OCI-LY7 (cell line): ENCODE data around the gene ST14. TPM values are rescaled to one million over a fixed set of nuclear protein-coding genes. Genes with fewer than 3 reads are reported as not detected.

ENCODE experiments used
- Bru-seq: library from RNA; stranded (reverse); fragments of 400-500 nt; gene quantifications from one replicate; lab custom pipeline; 2021; lab: Mats Ljungman, UMichigan
- BruChase-seq, 2 experiments: library from RNA; stranded (reverse); fragments of 400-500 nt; gene quantifications; one replicate each; lab custom pipeline; 2021; lab: Mats Ljungman, UMichigan
- BruUV-seq: library from RNA; stranded (reverse); fragments of 400-500 nt; replicated peaks from 2 replicates; lab custom pipeline; 2021; lab: Mats Ljungman, UMichigan
- CTCF ChIA-PET: fragments of 300-600 bp; sonication (Branson Sonifier 250); formaldehyde crosslinking; loops from one replicate; lab custom pipeline; 2022; ENCODE audit warnings: antibody characterized with exemption; ENCODE audit not compliant: unreplicated experiment; lab: Charles Lee
- POLR2A ChIA-PET: fragments of 300-600 bp; sonication (Branson Sonifier 250); formaldehyde crosslinking; loops from one replicate; lab custom pipeline; 2022; ENCODE audit warnings: antibody characterized with exemption; lab: Charles Lee
- DNase-seq: peaks from one replicate; pipeline ENCODE4 v3.0.0-alpha.2; 2015; ENCODE audit warnings: low spot score
- H2AFZ ChIP-seq: fragments of 200-600 bp; sonication (generic), shearing (Covaris generic); 2 replicates; pipeline ENCODE4 v1.6.1; 2014; ENCODE audit warnings: mild to moderate bottlenecking, antibody characterized with exemption, low read length, moderate library complexity
- H3K27ac ChIP-seq: fragments of 200-600 bp; sonication (generic); 2 replicates; pipeline ENCODE4 v1.5.1; 2014; ENCODE audit warnings: mixed run types, low read depth, mild to moderate bottlenecking, moderate library complexity, low read length, inconsistent platforms; ENCODE audit not compliant: poor library complexity, severe bottlenecking
- H3K36me3 ChIP-seq: fragments of 200-600 bp; sonication (generic); 2 replicates; pipeline ENCODE4 v1.6.1; 2014; ENCODE audit warnings: mild to moderate bottlenecking, antibody characterized with exemption, low read length, moderate library complexity, mixed read lengths; ENCODE audit not compliant: insufficient read depth
- H3K4me1 ChIP-seq: fragments of 200-600 bp; sonication (generic); 2 replicates; pipeline ENCODE4 v1.5.1; 2014; ENCODE audit warnings: mild to moderate bottlenecking, low read length; ENCODE audit not compliant: insufficient read depth, poor library complexity, severe bottlenecking
- H3K4me2 ChIP-seq: fragments of 200-600 bp; sonication (generic); 2 replicates; pipeline ENCODE4 v1.6.1; 2014; ENCODE audit warnings: mild to moderate bottlenecking, low read length
- H3K4me3 ChIP-seq: fragments of 200-600 bp; sonication (generic); 2 replicates; pipeline ENCODE4 v1.5.1; 2014; ENCODE audit warnings: mild to moderate bottlenecking, low read depth, low read length; ENCODE audit not compliant: poor library complexity, severe bottlenecking
- H3K79me2 ChIP-seq: fragments of 200-600 bp; sonication (generic); 2 replicates; pipeline ENCODE4 v1.6.1; 2016; ENCODE audit warnings: low read depth, mild to moderate bottlenecking, low read length, moderate library complexity, mixed read lengths; ENCODE audit not compliant: insufficient read depth
- H3K9me2 ChIP-seq: fragments of 200-600 bp; sonication (generic); 2 replicates; pipeline ENCODE4 v1.6.1; 2016; ENCODE audit warnings: mild to moderate bottlenecking, low read length, mixed read lengths; ENCODE audit not compliant: insufficient read depth
- H3K9me3 ChIP-seq: fragments of 200-600 bp; sonication (generic); 2 replicates; pipeline ENCODE4 v1.6.1; 2014; ENCODE audit warnings: mild to moderate bottlenecking, mixed run types, low read length, mixed read lengths
- H4K20me1 ChIP-seq: fragments of 200-600 bp; sonication (generic); 2 replicates; pipeline ENCODE4 v1.6.1; 2014; ENCODE audit warnings: mild to moderate bottlenecking, antibody characterized with exemption, low read length, moderate library complexity, mixed read lengths; ENCODE audit not compliant: insufficient read depth
- EZH2phosphoT487 ChIP-seq: fragments of 200-600 bp; sonication (generic); IDR thresholded peaks from 2 replicates; pipeline ENCODE4 v1.6.1; 2018; ENCODE audit warnings: low read depth, borderline replicate concordance, mild to moderate bottlenecking, mixed run types, antibody characterized with exemption, low read length, moderate library complexity, mixed read lengths
- intact Hi-C: fragments of 100-400 bp; cut with micrococcal nuclease; formaldehyde crosslinking; loops from one replicate; pipeline ENCODE4 v1.10.0; 2022; ENCODE audit not compliant: unreplicated experiment
- long read RNA-seq: library from polyadenylated mRNA; stranded (forward); transcript quantifications from one replicate; pipeline ENCODE4 v2.0.0, GENCODE V29; 2022
- total RNA-seq, 2 experiments: library from RNA; depleted of rRNA in 1 of 2; stranded (reverse); fragments of >200 nt in 1 of 2; shearing (Covaris generic) in 1 of 2; gene quantifications; 2 replicates each; pipeline ENCODE4 v1.2.3, GENCODE V29; 2014 to 2022
- TF ChIP-seq, protein P1 (sequence below): fragments of 200-600 bp; sonication (generic); conservative IDR thresholded peaks from 2 replicates; pipeline ENCODE4 v1.5.1; 2014; ENCODE audit warnings: mild to moderate bottlenecking, antibody characterized with exemption, low read length, moderate library complexity, mixed read lengths

Gene ST14
- 110 and 135 TPM in 2 replicates for total RNA-seq (2014; rRNA removed; shearing (Covaris generic))
- 98.0 and 109 TPM in 2 replicates for total RNA-seq (2022)
- Bru-seq, nascent RNA = percentile 84 among the genes with signal in this experiment
- percentile 86 among the genes with signal in this experiment for BruChase-seq, experiment 1, labeled RNA remaining after a 6-hour chase
- BruChase-seq, experiment 2, labeled RNA remaining after a 2-hour chase = percentile 81 among the genes with signal in this experiment
- long read RNA-seq, transcript ST14-201 (19 exons, 3,539 nt) = major isoform, 338 of 469 reads
- long read RNA-seq, partial matches to known transcripts = 90 of 469 reads
- long read RNA-seq, other reads (novel, unspliced or antisense) = 41 of 469 reads

DNA sequence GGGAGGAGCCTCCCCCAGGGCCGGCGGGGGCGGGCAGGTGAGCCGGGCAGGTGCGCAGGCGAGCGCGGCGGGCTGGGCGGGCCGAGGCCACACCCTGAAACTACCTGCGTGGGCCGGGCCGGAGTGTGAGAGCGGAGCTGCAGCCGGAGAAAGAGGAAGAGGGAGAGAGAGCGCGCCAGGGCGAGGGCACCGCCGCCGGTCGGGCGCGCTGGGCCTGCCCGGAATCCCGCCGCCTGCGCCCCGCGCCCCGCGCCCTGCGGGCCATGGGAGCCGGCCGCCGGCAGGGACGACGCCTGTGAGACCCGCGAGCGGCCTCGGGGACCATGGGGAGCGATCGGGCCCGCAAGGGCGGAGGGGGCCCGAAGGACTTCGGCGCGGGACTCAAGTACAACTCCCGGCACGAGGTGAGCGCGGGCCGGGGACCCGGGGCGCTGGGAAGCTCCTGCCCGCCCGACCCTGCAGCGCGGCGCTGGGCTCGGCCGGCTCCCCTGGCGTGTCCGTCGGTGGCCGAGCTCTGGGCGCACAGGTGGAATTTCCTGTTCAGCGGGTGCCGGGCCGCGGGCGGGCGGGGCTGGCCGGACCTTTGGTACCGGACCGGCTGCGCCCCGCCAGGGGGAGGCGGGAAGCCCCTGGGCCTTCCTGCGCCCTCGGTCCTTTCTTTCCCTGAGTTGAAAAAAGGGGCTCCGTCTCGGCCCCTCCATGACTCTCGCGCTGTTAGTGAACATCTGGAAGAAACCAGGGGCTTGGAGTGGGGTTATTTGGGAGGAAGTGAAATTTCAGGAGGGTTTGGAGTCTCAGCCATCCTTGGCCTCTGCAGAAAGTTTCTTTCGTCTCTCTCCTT lies at the start of gene ST14:
Gene ST14 (plus strand): TSS at position 126 of the 841 bp plus-strand sequence. CDS start 198 bp downstream, at position 324.
- peak; percentile 70 for DNase-seq
- Histone ChIP-seq H2AFZ (peak within 1 kb of the TSS; percentile 13; the same call in 1 of the 2 replicates), H3K4me3 (peak within 1 kb of the TSS; percentile 74), H4K20me1 (no peaks in the 10 kb centered on the region), H3K27ac (peak within 1 kb of the TSS; percentile 93), H3K9me3 (no peaks in the 10 kb centered on the region), H3K4me2 (peak within 1 kb of the TSS; percentile 95), H3K79me2 (peaks cover 50% of the 10 kb centered on the region), H3K36me3 (peaks cover 44% of the 10 kb centered on the region; the same call in 1 of the 2 replicates), H3K4me1 (peaks cover 76% of the 10 kb centered on the region), H3K9me2 (no peaks in the 10 kb centered on the region)
- BruUV-seq = no TSS peak
- no peak for TF ChIP-seq EZH2phosphoT487
- TF ChIP-seq, protein P1, sequence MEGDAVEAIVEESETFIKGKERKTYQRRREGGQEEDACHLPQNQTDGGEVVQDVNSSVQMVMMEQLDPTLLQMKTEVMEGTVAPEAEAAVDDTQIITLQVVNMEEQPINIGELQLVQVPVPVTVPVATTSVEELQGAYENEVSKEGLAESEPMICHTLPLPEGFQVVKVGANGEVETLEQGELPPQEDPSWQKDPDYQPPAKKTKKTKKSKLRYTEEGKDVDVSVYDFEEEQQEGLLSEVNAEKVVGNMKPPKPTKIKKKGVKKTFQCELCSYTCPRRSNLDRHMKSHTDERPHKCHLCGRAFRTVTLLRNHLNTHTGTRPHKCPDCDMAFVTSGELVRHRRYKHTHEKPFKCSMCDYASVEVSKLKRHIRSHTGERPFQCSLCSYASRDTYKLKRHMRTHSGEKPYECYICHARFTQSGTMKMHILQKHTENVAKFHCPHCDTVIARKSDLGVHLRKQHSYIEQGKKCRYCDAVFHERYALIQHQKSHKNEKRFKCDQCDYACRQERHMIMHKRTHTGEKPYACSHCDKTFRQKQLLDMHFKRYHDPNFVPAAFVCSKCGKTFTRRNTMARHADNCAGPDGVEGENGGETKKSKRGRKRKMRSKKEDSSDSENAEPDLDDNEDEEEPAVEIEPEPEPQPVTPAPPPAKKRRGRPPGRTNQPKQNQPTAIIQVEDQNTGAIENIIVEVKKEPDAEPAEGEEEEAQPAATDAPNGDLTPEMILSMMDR = no peak; the same call in 1 of the 2 replicates
- CTCF ChIA-PET = interaction anchor here (0.9 kb wide), 1 partner anchor 168 kb away, joined by 6 read pairs; no protein-coding TSS in a partner anchor
- intact Hi-C loops = loop anchor here (2.0 to 10.0 kb wide), 5 partner anchors 41 to 1688 kb away; no protein-coding TSS in a partner anchor
- POLR2A ChIA-PET = interaction anchor here (0.5 to 4.4 kb wide), 12 partner anchors 9 to 234 kb away, joined by 3 to 17 read pairs (median 4); no protein-coding TSS in a partner anchor

DNA sequence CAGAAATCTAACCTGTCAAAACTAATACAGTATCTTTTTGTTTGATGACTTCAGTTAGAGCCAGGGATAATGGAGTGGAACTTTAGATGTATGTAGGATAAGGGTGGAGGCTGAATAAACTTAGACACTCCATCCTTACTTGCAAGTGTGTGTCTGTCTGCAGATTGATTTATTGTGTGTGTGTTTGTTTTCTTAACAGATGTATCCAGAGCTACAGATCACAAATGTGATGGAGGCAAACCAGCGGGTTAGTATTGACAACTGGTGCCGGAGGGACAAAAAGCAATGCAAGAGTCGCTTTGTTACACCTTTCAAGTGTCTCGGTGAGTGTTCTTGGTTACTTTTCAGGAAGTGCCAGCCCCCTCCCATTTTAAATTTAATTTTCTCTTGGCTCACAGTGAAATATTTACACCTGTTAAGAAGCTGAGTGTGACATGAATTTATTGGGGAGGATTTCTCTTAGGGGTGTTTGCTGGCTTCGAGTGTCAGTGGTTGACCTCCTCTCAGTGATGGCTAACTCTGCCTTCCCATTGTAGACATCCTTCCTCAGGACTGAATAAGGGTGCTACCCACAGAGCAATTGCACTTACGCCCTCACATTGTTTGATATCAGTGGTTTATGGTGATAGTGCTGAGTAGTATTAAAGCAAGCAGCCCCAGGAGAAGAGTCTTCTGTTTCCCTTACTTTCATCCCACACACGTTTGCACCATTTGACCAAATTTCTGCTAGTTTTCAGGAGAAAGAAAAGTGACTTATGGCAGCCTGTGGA lies 49.1 kb upstream of the ST14 start:
- Histone ChIP-seq H3K4me2 (no peak overlapping the region), H3K36me3 (peaks cover 77% of the 10 kb centered on the region), H3K79me2 (peaks cover 35% of the 10 kb centered on the region), H3K9me2 (no peaks in the 10 kb centered on the region), H3K27ac (no peak overlapping the region), H3K9me3 (peaks cover 8% of the 10 kb centered on the region; the same call in 1 of the 2 replicates), H3K4me1 (peaks cover 18% of the 10 kb centered on the region), H2AFZ (no peak overlapping the region), H4K20me1 (peaks cover 12% of the 10 kb centered on the region; the same call in 1 of the 2 replicates), H3K4me3 (no peak overlapping the region)
- DNase-seq = no peak
- TF ChIP-seq EZH2phosphoT487 = no peak
- TF ChIP-seq, protein P1 = no peak
- BruUV-seq = no TSS peak
- ChIA-PET POLR2A (no interaction called here), CTCF (no interaction called here)
- intact Hi-C loops = no loop called here
